ENCODE measurements around the gene ANKRD31.
"Not testable (repeated sequence)": the region's sequence is repeated elsewhere in the genome, so short reads cannot be mapped to it uniquely, and the experiment has no call there.

Gene ANKRD31

GRCh38 chr5:75140277-75140676, 96.4 kb downstream of the ANKRD31 start:
- DNase-seq (ENCODE audit: low spot score) = no peak

GRCh38 chr5:75138689-75139088, 98.0 kb downstream of the ANKRD31 start:
- DNase-seq (ENCODE audit: low spot score) = no peak

GRCh38 chr5:75130818-75131349, 105.8 kb downstream of the ANKRD31 start:
- DNase-seq (ENCODE audit: low spot score) = no peak

- no peak for DNase-seq (ENCODE audit: low spot score)
Measured at GRCh38 chr5:75116856-75117255, 119.8 kb downstream of the ANKRD31 start.

- DNase-seq (ENCODE audit: low spot score) = not testable (repeated sequence)
Measured at GRCh38 chr5:75114311-75114710, 122.4 kb downstream of the ANKRD31 start.

- DNase-seq (ENCODE audit: low spot score) = no peak
Measured at GRCh38 chr5:75113354-75114113, 123.1 kb downstream of the ANKRD31 start.

- DNase-seq (ENCODE audit: low spot score) = no peak
Measured at GRCh38 chr5:75108931-75109596, 127.6 kb downstream of the ANKRD31 start.

GRCh38 chr5:75108515-75108914, 128.2 kb downstream of the ANKRD31 start:
- DNase-seq (ENCODE audit: low spot score) = no peak

GRCh38 chr5:75095956-75096355, 140.7 kb downstream of the ANKRD31 start:
- DNase-seq (ENCODE audit: low spot score) = not testable (repeated sequence)

- DNase-seq (ENCODE audit: low spot score) = no peak
Measured at GRCh38 chr5:75091597-75091996, 145.1 kb downstream of the ANKRD31 start.

GRCh38 chr5:75089662-75090061, 147.0 kb downstream of the ANKRD31 start:
- DNase-seq (ENCODE audit: low spot score) = no peak

- DNase-seq (ENCODE audit: low spot score) = no peak
Measured at GRCh38 chr5:75089137-75089536, 147.5 kb downstream of the ANKRD31 start.

- DNase-seq (ENCODE audit: low spot score) = no peak
Measured at GRCh38 chr5:75088648-75089047, 148.0 kb downstream of the ANKRD31 start.

- no peak for DNase-seq (ENCODE audit: low spot score)
Measured at GRCh38 chr5:75081510-75081909, 155.2 kb downstream of the ANKRD31 start.

- DNase-seq (ENCODE audit: low spot score) = not testable (repeated sequence)
Measured at GRCh38 chr5:75079346-75079745, 157.3 kb downstream of the ANKRD31 start.

GRCh38 chr5:75078027-75078426, 158.7 kb downstream of the ANKRD31 start:
- no peak for DNase-seq (ENCODE audit: low spot score)

- no peak for DNase-seq (ENCODE audit: low spot score)
Measured at GRCh38 chr5:75072061-75072460, 164.6 kb downstream of the ANKRD31 start.

- DNase-seq (ENCODE audit: low spot score) = no peak
Measured at GRCh38 chr5:75071100-75071499, 165.6 kb downstream of the ANKRD31 start.

- DNase-seq (ENCODE audit: low spot score) = no peak
Measured at GRCh38 chr5:75067434-75067833, 169.2 kb downstream of the ANKRD31 start.

GRCh38 chr5:75062925-75063531, 173.7 kb downstream of the ANKRD31 start:
- no peak for DNase-seq (ENCODE audit: low spot score)

GRCh38 chr5:75059912-75060545, 176.6 kb downstream of the ANKRD31 start:
- DNase-seq (ENCODE audit: low spot score) = no peak

GRCh38 chr5:75058986-75059535, 177.6 kb downstream of the ANKRD31 start:
- DNase-seq (ENCODE audit: low spot score) = no peak

Measured in AG08396 (cell line).